ACC112 (cell line): ENCODE results near the gene PHOX2A.

Experiments used
- H2AFZ ChIP-seq: fragments of 200-600 bp; sonication (generic); one replicate; pipeline ENCODE4 v1.6.0; 2017; ENCODE audit warnings: antibody characterized with exemption, low read length; ENCODE audit not compliant: unreplicated experiment
- H3K27ac ChIP-seq: fragments of 200-600 bp; sonication (generic); 2 replicates; pipeline ENCODE4 v1.5.1; 2014; ENCODE audit warnings: low read depth, mild to moderate bottlenecking, antibody characterized with exemption, low read length, moderate library complexity
- H3K27me3 ChIP-seq: fragments of 200-600 bp; sonication (generic); 2 replicates; pipeline ENCODE4 v1.6.1; 2014; ENCODE audit warnings: mild to moderate bottlenecking, antibody characterized with exemption, low read length, moderate library complexity, mixed read lengths; ENCODE audit not compliant: insufficient read depth
- H3K36me3 ChIP-seq: fragments of 200-600 bp; sonication (generic); 2 replicates; pipeline ENCODE4 v1.6.1; 2016; ENCODE audit warnings: mild to moderate bottlenecking, antibody characterized with exemption, low read length, moderate library complexity, mixed read lengths; ENCODE audit not compliant: insufficient read depth
- H3K4me1 ChIP-seq: fragments of 200-600 bp; sonication (generic); one replicate; pipeline ENCODE4 v1.6.1; 2016; ENCODE audit warnings: low read length, mixed read lengths; ENCODE audit not compliant: insufficient read depth, unreplicated experiment, control insufficient read depth
- H3K4me3 ChIP-seq: fragments of 200-600 bp; sonication (generic); 2 replicates; pipeline ENCODE4 v1.5.1; 2014; ENCODE audit warnings: mild to moderate bottlenecking, low read depth, low read length
- H3K79me2 ChIP-seq: fragments of 200-600 bp; sonication (generic); one replicate; pipeline ENCODE4 v1.6.0; 2016; ENCODE audit warnings: low read length; ENCODE audit not compliant: control insufficient read depth, unreplicated experiment, insufficient read depth

The PHOX2A gene

GRCh38 chr11:72228229-72228843 is 15.6 kb downstream of the PHOX2A start:
- Histone ChIP-seq H3K27ac (no peak overlapping the region), H3K4me3 (no peak overlapping the region), H3K4me1 (peaks cover 4% of the 10 kb centered on the region), H3K79me2 (peaks cover 34% of the 10 kb centered on the region), H3K36me3 (peaks cover 15% of the 10 kb centered on the region; the same call in 1 of the 2 replicates), H3K27me3 (no peaks in the 10 kb centered on the region), H2AFZ (no peak overlapping the region)

- no peak overlapping the region for H3K27ac ChIP-seq
- peaks cover 4% of the 10 kb centered on the region for H3K4me1 ChIP-seq
- no peak overlapping the region for H3K4me3 ChIP-seq
- H2AFZ ChIP-seq: no peak overlapping the region
- H3K36me3 ChIP-seq: peaks cover 13% of the 10 kb centered on the region; the same call in 1 of the 2 replicates
- peaks cover 34% of the 10 kb centered on the region for H3K79me2 ChIP-seq
- no peaks in the 10 kb centered on the region for H3K27me3 ChIP-seq
Observed at GRCh38 chr11:72227316-72228228, 16.4 kb downstream of the PHOX2A start.

GRCh38 chr11:72226701-72227100 is 17.3 kb downstream of the PHOX2A start:
- Histone ChIP-seq H2AFZ (no peak overlapping the region), H3K36me3 (peaks cover 6% of the 10 kb centered on the region; the same call in 1 of the 2 replicates), H3K27ac (no peak overlapping the region), H3K79me2 (peaks cover 34% of the 10 kb centered on the region), H3K27me3 (no peaks in the 10 kb centered on the region), H3K4me3 (no peak overlapping the region), H3K4me1 (peaks cover 4% of the 10 kb centered on the region)

GRCh38 chr11:72225411-72225951 is 18.5 kb downstream of the PHOX2A start:
- peaks cover 4% of the 10 kb centered on the region for H3K4me1 ChIP-seq
- H3K27me3 ChIP-seq: no peaks in the 10 kb centered on the region
- peak overlapping the region; percentile 82 for H3K4me3 ChIP-seq
- H3K27ac ChIP-seq: no peak overlapping the region
- peak overlapping the region; percentile 69 for H2AFZ ChIP-seq
- no peaks in the 10 kb centered on the region for H3K36me3 ChIP-seq
- H3K79me2 ChIP-seq: peaks cover 34% of the 10 kb centered on the region

GRCh38 chr11:72224564-72225410 is 19.2 kb downstream of the PHOX2A start, which contains the start of gene INPPL1:
Gene INPPL1, plus strand, starts transcription at chr11:72224767. Its CDS starts 218 bp downstream, at chr11:72224985.
- Histone ChIP-seq H3K36me3 (no peaks in the 10 kb centered on the region), H3K79me2 (peaks cover 34% of the 10 kb centered on the region), H3K4me3 (peak within 1 kb of the TSS; percentile 82), H3K4me1 (peaks cover 4% of the 10 kb centered on the region), H2AFZ (peak within 1 kb of the TSS; percentile 69), H3K27me3 (no peaks in the 10 kb centered on the region), H3K27ac (peak within 1 kb of the TSS; percentile 47)

GRCh38 chr11:72223615-72224563 is 20.1 kb downstream of the PHOX2A start:
- 0 out of 2 replicates have a peak, but pooled peaks cover under 1% of the 10 kb centered on the region for H3K27me3 ChIP-seq
- peak overlapping the region; percentile 47 for H3K27ac ChIP-seq
- H3K4me1 ChIP-seq: peaks cover 4% of the 10 kb centered on the region
- H2AFZ ChIP-seq: peak overlapping the region; percentile 69
- no peaks in the 10 kb centered on the region for H3K36me3 ChIP-seq
- peaks cover 34% of the 10 kb centered on the region for H3K79me2 ChIP-seq
- peak overlapping the region; percentile 82 for H3K4me3 ChIP-seq

- Histone ChIP-seq H3K27ac (peak overlapping the region; percentile 35), H3K27me3 (peaks cover 8% of the 10 kb centered on the region; the same call in 1 of the 2 replicates), H3K4me1 (peaks cover 4% of the 10 kb centered on the region), H3K36me3 (no peaks in the 10 kb centered on the region), H3K4me3 (peak overlapping the region; percentile 82), H2AFZ (peak overlapping the region; percentile 11), H3K79me2 (peaks cover 34% of the 10 kb centered on the region)
Observed at GRCh38 chr11:72222907-72223614, 20.9 kb downstream of the PHOX2A start.

GRCh38 chr11:72222106-72222891 is 21.7 kb downstream of the PHOX2A start:
- Histone ChIP-seq H3K27ac (no peak overlapping the region), H3K4me3 (peak overlapping the region; percentile 82), H3K27me3 (peaks cover 14% of the 10 kb centered on the region; the same call in 1 of the 2 replicates), H3K4me1 (peaks cover 4% of the 10 kb centered on the region), H3K79me2 (peaks cover 29% of the 10 kb centered on the region), H2AFZ (peak overlapping the region; percentile 48), H3K36me3 (no peaks in the 10 kb centered on the region)
